HG02852 (cell line): ENCODE data around the gene MEOX1.
"Not testable (repeated sequence)": the region's sequence is repeated elsewhere in the genome, so short reads cannot be mapped to it uniquely, and the experiment has no call there.

Experiments used
- ATAC-seq: cut with Tn5 transposase; IDR thresholded peaks from one replicate; pipeline ENCODE4 v1.9.1; 2021; ENCODE audit warnings: mild to moderate bottlenecking, moderate library complexity; ENCODE audit not compliant: unreplicated experiment

MEOX1 gene

DNA sequence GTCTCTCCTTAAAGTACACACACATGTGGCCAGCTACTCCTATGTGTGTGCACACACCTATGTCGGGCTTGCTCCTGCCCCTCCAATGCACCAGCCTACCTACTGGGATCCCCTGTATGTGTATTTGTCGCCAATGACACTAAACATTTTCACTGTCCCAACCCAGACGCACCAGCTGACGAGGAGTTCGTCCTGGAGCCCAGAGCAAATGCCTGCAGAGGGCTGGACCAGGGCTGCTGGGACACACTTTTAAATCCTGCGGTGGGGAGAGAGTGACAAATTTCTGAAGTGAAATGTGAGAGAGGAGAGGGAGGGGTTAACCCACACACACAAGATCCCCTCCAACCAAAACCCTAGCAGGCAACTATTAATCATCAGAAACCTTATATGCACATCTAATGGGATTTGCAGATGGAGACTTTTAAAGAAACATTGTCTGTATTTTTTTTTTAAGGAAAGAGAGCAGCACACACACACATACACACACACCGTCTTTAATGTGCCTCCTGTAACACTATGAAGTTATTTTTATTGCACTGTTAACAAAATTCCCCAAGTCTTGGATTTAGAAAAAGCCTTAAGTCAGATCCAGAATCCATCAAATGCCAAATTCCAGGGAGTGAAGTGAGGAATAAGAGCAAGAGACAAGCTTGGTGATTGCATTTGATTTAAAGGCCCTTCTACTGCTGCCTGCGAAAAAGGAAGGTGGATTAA is at the start of gene MEOX1:
MEOX1 (minus strand) TSS at position 224 of the 714 bp plus-strand sequence. CDS start 388 bp downstream, outside the sequence.
- no peak for ATAC-seq

DNA sequence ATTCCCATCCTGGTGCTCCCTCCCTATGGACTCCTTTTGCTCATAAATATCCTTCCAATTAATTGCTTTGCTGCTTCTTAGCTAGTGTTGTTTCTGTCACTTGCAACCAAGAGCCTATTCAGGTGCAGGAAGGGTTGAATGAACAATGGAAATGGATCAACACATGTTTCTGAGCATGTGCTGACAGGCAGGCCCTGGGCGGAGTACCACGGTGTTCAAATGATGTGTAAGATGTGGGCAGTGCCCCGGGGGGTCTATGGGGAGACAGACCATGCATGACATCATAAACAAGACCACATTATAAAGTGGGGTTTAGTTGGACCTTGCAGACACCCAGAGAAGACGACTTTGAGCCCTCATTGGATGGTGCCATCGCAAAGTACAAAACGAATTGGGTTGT is 48.4 kb upstream of the MEOX1 start:
- no peak for ATAC-seq

- ATAC-seq, result no peak
Measured at GRCh38 chr17:43709210-43709609, 47.5 kb upstream of the MEOX1 start.

DNA sequence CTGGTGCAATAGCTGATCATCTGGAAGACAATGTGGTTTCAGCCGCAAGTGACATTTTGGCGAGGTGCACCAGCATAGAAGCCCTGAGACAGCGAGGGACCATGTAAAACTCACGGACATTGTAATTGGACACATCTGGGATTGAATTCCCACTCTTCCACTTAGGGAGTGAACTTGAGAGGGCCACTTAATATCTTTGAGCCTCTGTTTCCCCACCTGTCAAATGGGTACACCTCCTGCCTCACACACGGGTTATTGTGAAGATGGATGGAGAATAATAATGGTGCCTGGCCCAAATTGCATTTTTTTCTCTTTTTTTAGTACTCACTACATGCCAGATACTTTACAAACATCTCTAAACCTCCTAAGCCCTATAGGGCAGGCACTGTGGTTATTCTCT is 45.5 kb upstream of the MEOX1 start:
- ATAC-seq, result no peak

DNA sequence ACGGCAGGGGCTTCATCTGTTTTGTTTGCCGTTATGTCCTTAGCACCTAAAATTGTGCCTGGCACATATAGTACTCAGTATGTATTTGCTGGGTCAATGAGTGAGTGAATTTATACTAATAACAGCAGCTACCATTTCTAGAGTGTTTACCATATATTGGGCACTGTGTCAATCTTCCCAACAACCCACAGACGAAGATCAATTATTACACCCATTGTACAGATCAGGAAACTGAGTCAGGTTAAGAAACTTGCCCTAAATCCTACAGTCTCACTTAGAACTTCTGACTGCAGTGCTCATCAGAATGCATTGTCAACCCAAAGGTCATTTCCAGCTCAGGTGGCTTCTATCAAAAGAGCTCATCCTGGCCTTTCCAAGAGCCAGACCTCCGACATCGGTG is 44.5 kb upstream of the MEOX1 start:
- ATAC-seq, result no peak

DNA sequence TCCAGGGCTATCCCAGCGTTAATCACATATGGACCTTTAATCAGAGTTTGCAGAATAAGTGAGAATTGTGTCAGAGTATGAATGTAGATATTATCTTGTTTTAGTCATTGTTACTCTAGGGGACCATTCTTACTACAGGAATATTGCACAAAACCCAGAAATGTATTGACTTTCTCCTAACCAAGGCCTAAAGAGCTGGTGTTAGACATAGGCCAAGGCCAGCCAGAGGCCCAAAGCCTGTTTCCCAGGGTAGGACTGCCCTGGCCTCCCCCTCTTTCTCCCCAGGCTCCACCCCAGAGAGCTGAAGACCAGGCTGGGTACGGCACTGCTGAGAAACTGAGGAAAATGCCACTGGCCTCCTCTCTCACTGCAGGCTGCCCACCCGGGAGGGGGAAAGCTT is 41.9 kb upstream of the MEOX1 start:
- ATAC-seq, result no peak

- ATAC-seq, result no peak
Measured at GRCh38 chr17:43702637-43703036, 40.9 kb upstream of the MEOX1 start.

- no peak for ATAC-seq
Measured at GRCh38 chr17:43701318-43701743, 39.6 kb upstream of the MEOX1 start.

GRCh38 chr17:43699438-43699756 is 37.7 kb upstream of the MEOX1 start:
- no peak for ATAC-seq

- no peak for ATAC-seq
Measured at GRCh38 chr17:43698678-43699437, 37.1 kb upstream of the MEOX1 start.

- ATAC-seq, result no peak
Measured at GRCh38 chr17:43697937-43698336, 36.2 kb upstream of the MEOX1 start.

- ATAC-seq, result no peak
Measured at GRCh38 chr17:43696891-43697290, 35.2 kb upstream of the MEOX1 start.

DNA sequence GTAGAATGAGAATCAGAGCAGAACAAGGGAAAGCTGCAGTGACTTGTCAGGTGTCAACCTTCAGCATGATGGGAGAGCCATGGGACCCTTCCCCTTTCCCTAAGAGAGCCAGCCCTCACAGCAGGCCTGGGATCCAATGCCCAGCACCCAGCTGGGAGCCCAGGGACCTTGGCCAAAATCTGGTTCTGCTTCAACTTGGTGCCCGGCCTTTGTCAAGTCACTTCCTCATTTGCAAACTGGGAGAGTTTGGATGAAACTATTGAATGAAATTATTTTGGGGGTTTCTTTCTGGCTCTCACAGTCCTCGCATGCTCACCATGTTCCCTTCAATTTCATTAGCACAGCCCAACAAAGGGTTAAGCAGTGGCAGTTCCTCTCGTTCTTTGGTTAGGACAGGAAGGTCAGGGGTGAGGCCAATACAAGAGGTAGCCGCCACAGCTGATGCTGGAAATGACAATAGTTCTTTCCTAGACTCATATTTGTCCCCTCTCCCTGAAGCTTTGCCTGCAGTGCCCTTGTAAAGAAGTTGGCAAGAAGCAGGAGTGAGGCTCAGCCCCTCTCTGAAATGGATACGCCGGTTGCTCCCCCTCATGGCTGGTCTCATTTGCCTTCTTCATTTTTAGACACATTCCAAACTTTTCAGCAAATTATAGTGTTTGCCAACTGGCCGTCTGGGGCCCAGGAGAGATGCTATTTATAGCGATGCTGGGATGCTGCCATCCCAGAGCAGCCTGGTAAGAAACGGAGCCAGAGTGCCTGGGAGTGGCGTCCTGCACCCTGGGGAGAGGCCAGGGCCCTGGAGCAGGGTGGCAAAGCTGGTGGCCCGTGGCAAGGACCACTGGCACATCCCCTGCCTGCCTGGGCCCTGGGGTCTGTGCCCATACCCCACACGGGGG is 34.5 kb upstream of the MEOX1 start:
- ATAC-seq, result no peak

- no peak for ATAC-seq
Measured at GRCh38 chr17:43694081-43694870, 32.6 kb upstream of the MEOX1 start.

GRCh38 chr17:43691317-43691693 is 29.6 kb upstream of the MEOX1 start:
- ATAC-seq, result no peak

DNA sequence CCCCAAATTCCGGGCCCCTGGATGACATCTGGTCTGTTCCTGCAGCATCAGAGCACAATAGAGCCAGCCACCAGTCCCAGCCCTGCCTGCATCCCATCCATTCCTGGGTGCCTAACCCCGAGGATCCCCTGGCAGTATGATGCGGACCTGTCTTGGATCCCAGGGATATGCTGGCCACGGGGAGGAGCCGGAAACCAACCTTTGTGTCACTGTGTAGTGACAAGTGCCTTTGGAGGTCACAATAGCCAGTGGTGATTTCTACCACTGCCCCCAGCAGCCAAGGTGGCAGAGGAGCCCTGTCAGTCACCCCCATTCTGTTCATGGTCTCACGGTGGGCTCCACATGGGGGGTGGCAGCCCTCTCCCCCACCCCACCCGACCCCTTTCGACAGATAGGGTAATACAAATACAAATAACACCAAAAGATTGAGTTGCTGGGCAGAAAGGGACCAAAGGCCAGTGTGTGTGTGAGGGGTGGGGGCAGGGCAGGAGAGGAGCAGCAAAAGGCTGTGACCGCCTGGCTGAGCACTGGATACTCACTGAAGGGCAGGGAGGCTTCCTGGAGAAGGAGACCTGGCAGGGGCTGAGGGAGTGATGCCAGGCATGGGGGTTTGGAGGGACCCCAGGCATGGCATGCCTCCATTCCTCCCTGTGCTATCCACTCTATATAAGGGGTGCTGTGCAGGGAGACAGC is 29.0 kb upstream of the MEOX1 start:
- ATAC-seq, result no peak

DNA sequence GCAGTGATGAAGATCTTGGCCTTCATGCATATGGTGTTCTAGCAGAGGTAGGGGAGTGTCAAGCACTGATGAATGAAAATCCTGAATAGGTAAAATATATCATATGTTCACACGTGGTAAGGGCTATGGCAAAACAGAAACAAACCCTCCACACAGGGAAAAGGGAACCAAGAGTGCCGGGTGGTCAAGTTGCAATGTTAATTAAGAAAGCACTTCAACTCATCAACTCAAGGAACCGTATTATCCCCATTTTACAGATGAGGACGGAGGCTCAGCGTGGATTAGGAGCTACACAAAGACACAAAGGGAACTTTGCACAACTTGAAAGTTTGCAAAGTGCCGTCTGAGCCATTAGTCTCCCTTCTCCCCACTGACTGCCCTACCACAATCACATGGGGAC is 28.1 kb upstream of the MEOX1 start:
- no peak for ATAC-seq

DNA sequence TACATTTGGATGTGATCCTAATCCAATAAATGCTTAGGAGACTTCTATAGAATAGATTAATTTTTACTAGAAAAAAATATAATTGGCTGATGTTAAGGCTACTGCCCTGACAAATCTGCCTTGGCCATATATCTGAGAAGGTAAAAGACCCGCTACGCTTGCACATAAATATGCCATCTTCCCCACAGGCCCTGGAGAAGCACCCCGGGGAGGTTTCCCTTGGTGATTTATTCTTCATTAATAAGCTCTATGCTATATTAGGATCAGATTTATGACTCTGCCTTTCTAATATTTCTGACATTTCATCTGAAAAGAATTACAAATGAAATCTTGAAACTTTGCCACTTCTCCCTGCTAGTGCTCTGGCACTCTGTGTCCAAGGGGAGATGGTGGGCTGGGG is 27.4 kb upstream of the MEOX1 start:
- no peak for ATAC-seq

GRCh38 chr17:43686957-43687356 is 25.2 kb upstream of the MEOX1 start:
- ATAC-seq, result not testable (repeated sequence)

- ATAC-seq, result no peak
Measured at GRCh38 chr17:43683928-43684653, 22.4 kb upstream of the MEOX1 start.
